Fibroblast of skin of left quadriceps (primary cell): Measurements from ENCODE around the gene RBKS.
"Not testable (repeated sequence)": the region's sequence is repeated elsewhere in the genome, so short reads cannot be mapped to it uniquely, and the experiment has no call there.

Experiments used
- DNase-seq, 2 experiments: peaks; one replicate each; pipeline ENCODE4 v3.0.0-alpha.2; 2013; ENCODE audit warnings: low read depth in 2 of 2

RBKS gene

GRCh38 chr2:27763907-27764267, 126.3 kb downstream of the RBKS start:
- no peak for DNase-seq

GRCh38 chr2:27762951-27763906, 127.0 kb downstream of the RBKS start:
- DNase-seq = peak in 1 of 2 experiments; percentile 14

GRCh38 chr2:27756544-27757498, 133.4 kb downstream of the RBKS start:
- DNase-seq = no peak

- DNase-seq = no peak
These were observed 134.1 kb downstream of the RBKS start for GRCh38 chr2:27756091-27756490.

- DNase-seq = no peak
These were observed 135.4 kb downstream of the RBKS start for GRCh38 chr2:27754831-27755230.

- DNase-seq = peak in 1 of 2 experiments; percentile 53
These were observed 136.0 kb downstream of the RBKS start for GRCh38 chr2:27754138-27754588.

GRCh38 chr2:27752551-27753237, 137.5 kb downstream of the RBKS start:
- DNase-seq = no peak

- DNase-seq = no peak
These were observed 138.8 kb downstream of the RBKS start for GRCh38 chr2:27751377-27751776.

- DNase-seq = not testable (repeated sequence)
These were observed 141.2 kb downstream of the RBKS start for GRCh38 chr2:27748803-27749554.

- DNase-seq = no peak
These were observed 142.3 kb downstream of the RBKS start for GRCh38 chr2:27747827-27748352.

GRCh38 chr2:27746325-27746724, 143.9 kb downstream of the RBKS start:
- DNase-seq = no peak

- not testable (repeated sequence) for DNase-seq
These were observed 144.7 kb downstream of the RBKS start for GRCh38 chr2:27745494-27745893.

- DNase-seq = no peak
These were observed 147.6 kb downstream of the RBKS start for GRCh38 chr2:27742571-27742970.

- DNase-seq = no peak
These were observed 148.5 kb downstream of the RBKS start for GRCh38 chr2:27741673-27742072.

GRCh38 chr2:27739058-27739373, 151.2 kb downstream of the RBKS start:
- DNase-seq = no peak

GRCh38 chr2:27738349-27739057, 151.7 kb downstream of the RBKS start:
- DNase-seq = no peak

GRCh38 chr2:27737676-27738348, 152.4 kb downstream of the RBKS start:
- no peak for DNase-seq

- no peak for DNase-seq
These were observed 153.3 kb downstream of the RBKS start for GRCh38 chr2:27736890-27737204.

GRCh38 chr2:27736031-27736889, 153.9 kb downstream of the RBKS start:
- no peak for DNase-seq
